Upper lobe of left lung (tissue), 6 donors: Measurements from ENCODE around the gene PDGFC. TPM values are rescaled to one million over a fixed set of nuclear protein-coding genes. Genes with fewer than 3 reads are reported as not detected.

ENCODE experiments used
- ATAC-seq, 2 donors: fragments of 200-7000 bp; cut with Tn5 transposase; one replicate each; pipeline ENCODE4 v1.9.1; 2022; ENCODE audit warnings: mild to moderate bottlenecking in 2 of 2, moderate library complexity in 2 of 2; ENCODE audit not compliant: low FRiP score in 2 of 2
- DNase-seq, 2 donors: peaks; one replicate each; pipeline ENCODE4 v3.0.0-alpha.2; 2019 to 2020
- H3K27ac ChIP-seq, 4 donors: fragments of 200-600 bp; sonication (generic); one replicate each; pipeline ENCODE4 v1.5.1; 2016 to 2019
- H3K27me3 ChIP-seq, 4 donors: fragments of 200-600 bp; sonication (generic); one replicate each; pipeline ENCODE4 v1.5.1; 2017 to 2019
- H3K36me3 ChIP-seq, 4 donors: fragments of 200-600 bp; sonication (generic); one replicate each; pipeline ENCODE4 v1.5.1; 2016 to 2019
- H3K4me1 ChIP-seq, 4 donors: fragments of 200-600 bp; sonication (generic); one replicate each; pipeline ENCODE4 v1.5.1; 2018 to 2019
- H3K4me3 ChIP-seq, 4 donors: fragments of 200-600 bp; sonication (generic); one replicate each; pipeline ENCODE4 v1.5.1; 2017 to 2019; ENCODE audit warnings: mild to moderate bottlenecking in 2 of 4, moderate library complexity in 1 of 4
- H3K9me3 ChIP-seq, 4 donors: fragments of 200-600 bp; sonication (generic); one replicate each; pipeline ENCODE4 v1.5.1; 2018 to 2019
- CTCF ChIP-seq, 6 experiments: fragments of 450-650 bp in 4 of 6; fragments of 200-600 bp in 2 of 6; sonication (generic) in 2 of 6; IDR thresholded peaks; one replicate each; pipeline ENCODE4 v1.5.1; 2016 to 2019; ENCODE audit warnings: antibody characterized with exemption in 6 of 6
- EP300 ChIP-seq, 4 donors: sonication (generic); formaldehyde crosslinking; IDR thresholded peaks; one replicate each; pipeline ENCODE4 v1.5.1; 2017; ENCODE audit warnings: antibody characterized with exemption in 4 of 4, control low read depth in 2 of 4
- POLR2A ChIP-seq, 4 donors: fragments of 450-650 bp; IDR thresholded peaks; one replicate each; pipeline ENCODE4 v1.5.1; 2016 to 2017; ENCODE audit warnings: antibody characterized with exemption in 4 of 4, mild to moderate bottlenecking in 2 of 4
- POLR2AphosphoS5 ChIP-seq, 2 donors: sonication (generic); formaldehyde crosslinking; IDR thresholded peaks; one replicate each; pipeline ENCODE4 v1.5.1; 2017; ENCODE audit warnings: antibody characterized with exemption in 2 of 2
- WGBS, 2 donors: methylation state at CpG; one replicate each; pipeline ENCODE4 v1.1.5; 2017 to 2018; 5-methylcytosine and 5-hydroxymethylcytosine counted together
- total RNA-seq, 6 donors: library from RNA; depleted of rRNA in 4 of 6; stranded (reverse); fragments of >200 nt in 4 of 6; gene quantifications; one replicate each; pipeline versions ENCODE4 v1.1.0 to v1.2.1, GENCODE V29; 2016 to 2021
- donor health status: DM: no; HTN: no; CAD: no; lungs with moderate emphysema.
- donor health status: DM: no; HTN: yes; CAD: no; lungs with severe emphysema.

Gene PDGFC
- total RNA-seq, 6 donors from 2014 or later = 14.4 to 39.9 (median 28.5) TPM

GRCh38 chr4:156729416-156729815 is 242.2 kb downstream of the PDGFC start:
- peaks cover 5 to 13% (median 8%) of the 10 kb centered on the region in 4 donors for H3K9me3 ChIP-seq
- no peak overlapping the region for H3K4me3 ChIP-seq
- TF ChIP-seq CTCF (IDR thresholded peaks at IDR 0.05) (no peak), POLR2AphosphoS5 (IDR thresholded peaks at IDR 0.05) (no peak), POLR2A (IDR thresholded peaks at IDR 0.05) (no peak), EP300 (IDR thresholded peaks at IDR 0.05) (no peak)
- 86 to 88% methylated on average over 4 of the region's 4 CpGs for WGBS, 2 donors
- DNase-seq (no peak), ATAC-seq (no peak)
- H3K4me1 ChIP-seq = no peaks in the 10 kb centered on the region
- H3K36me3 ChIP-seq = no peaks in the 10 kb centered on the region
- no peaks in the 10 kb centered on the region for H3K27me3 ChIP-seq
- no peak overlapping the region for H3K27ac ChIP-seq

GRCh38 chr4:156725257-156725656 is 246.3 kb downstream of the PDGFC start:
- TF ChIP-seq CTCF (IDR thresholded peaks at IDR 0.05) (no peak), POLR2A (IDR thresholded peaks at IDR 0.05) (no peak), EP300 (IDR thresholded peaks at IDR 0.05) (no peak), POLR2AphosphoS5 (IDR thresholded peaks at IDR 0.05) (no peak)
- Histone ChIP-seq H3K36me3 (no peaks in the 10 kb centered on the region), H3K27me3 (no peaks in the 10 kb centered on the region), H3K4me1 (no peaks in the 10 kb centered on the region), H3K27ac (no peak overlapping the region), H3K4me3 (no peak overlapping the region), H3K9me3 (no peaks in the 10 kb centered on the region)
- WGBS, 2 donors = 76 to 81% methylated on average over 2 of the region's 2 CpGs
- DNase-seq (peak in 1 of 2 donors; percentile 32), ATAC-seq (no peak)

GRCh38 chr4:156723951-156724668 is 247.5 kb downstream of the PDGFC start:
- 93 to 97% methylated on average over 6 to 10 of the region's 11 CpGs for WGBS, 2 donors
- ATAC-seq = peak in 1 of 2 donors; percentile 36
- Histone ChIP-seq H3K27me3 (no peaks in the 10 kb centered on the region), H3K9me3 (no peaks in the 10 kb centered on the region), H3K4me1 (no peaks in the 10 kb centered on the region), H3K36me3 (no peaks in the 10 kb centered on the region), H3K4me3 (no peak overlapping the region), H3K27ac (no peak overlapping the region)
- peak in 1 of 2 donors; percentile 55 for DNase-seq
- TF ChIP-seq POLR2A (IDR thresholded peaks at IDR 0.05) = no peak
- no peak for TF ChIP-seq POLR2AphosphoS5 (IDR thresholded peaks at IDR 0.05)
- TF ChIP-seq CTCF (IDR thresholded peaks at IDR 0.05) = no peak
- TF ChIP-seq EP300 (IDR thresholded peaks at IDR 0.05) = no peak

GRCh38 chr4:156718226-156718625 is 253.4 kb downstream of the PDGFC start:
- no peak for ATAC-seq
- WGBS, 2 donors = 55 to 59% methylated on average over 8 of the region's 8 CpGs
- H3K4me1 ChIP-seq = no peaks in the 10 kb centered on the region
- H3K27me3 ChIP-seq = no peaks in the 10 kb centered on the region
- TF ChIP-seq POLR2A (IDR thresholded peaks at IDR 0.05) = no peak
- TF ChIP-seq CTCF (IDR thresholded peaks at IDR 0.05) = no peak
- no peak for TF ChIP-seq POLR2AphosphoS5 (IDR thresholded peaks at IDR 0.05)
- TF ChIP-seq EP300 (IDR thresholded peaks at IDR 0.05) = no peak
- H3K4me3 ChIP-seq = no peak overlapping the region
- H3K9me3 ChIP-seq = no peaks in the 10 kb centered on the region
- H3K27ac ChIP-seq = no peak overlapping the region
- no peaks in the 10 kb centered on the region for H3K36me3 ChIP-seq
- no peak for DNase-seq

GRCh38 chr4:156711193-156711590 is 260.4 kb downstream of the PDGFC start:
- H3K36me3 ChIP-seq = no peaks in the 10 kb centered on the region
- ATAC-seq (no peak), DNase-seq (no peak)
- WGBS, 2 donors = 90 to 93% methylated on average over 4 of the region's 4 CpGs
- H3K27ac ChIP-seq = no peak overlapping the region
- TF ChIP-seq CTCF (IDR thresholded peaks at IDR 0.05) (no peak), POLR2AphosphoS5 (IDR thresholded peaks at IDR 0.05) (no peak), EP300 (IDR thresholded peaks at IDR 0.05) (no peak), POLR2A (IDR thresholded peaks at IDR 0.05) (no peak)
- no peaks in the 10 kb centered on the region for H3K9me3 ChIP-seq
- no peak overlapping the region for H3K4me3 ChIP-seq
- H3K27me3 ChIP-seq = no peaks in the 10 kb centered on the region
- no peaks in the 10 kb centered on the region for H3K4me1 ChIP-seq
